ENCODE measurements around the gene GABBR2. TPM values are rescaled to one million over a fixed set of nuclear protein-coding genes. Genes with fewer than 3 reads are reported as not detected.

The GABBR2 gene
- polyA plus RNA-seq, 1 of the 3 experiments (the other 2 are of a cell fraction): not detected

GRCh38 chr9:98306384-98307145 lies 402.2 kb downstream of the GABBR2 start:
- Histone ChIP-seq H3K4me3 (ENCODE audit: low read depth in 2 of 2, low read length in 1 of 2) (no peak overlapping the region), H3K9me3 (no peaks in the 10 kb centered on the region), H3K4me2 (no peak overlapping the region), H2AFZ (ENCODE audit: low read depth) (no peak overlapping the region), H4K20me1 (ENCODE audit: insufficient read depth) (no peaks in the 10 kb centered on the region), H3K79me2 (ENCODE audit: insufficient read depth) (no peaks in the 10 kb centered on the region), H3K9ac (no peak overlapping the region), H3F3A (replicated peaks; ENCODE audit: insufficient read depth) (no peaks in the 10 kb centered on the region), H3K4me1 (ENCODE audit: control insufficient read depth in 1 of 2, insufficient read depth in 2 of 2, low read depth in 1 of 2, low read length in 1 of 2) (peaks cover 0 to 11% of the 10 kb centered on the region in 2 experiments; a peak in 1 of 4 replicates), H3K9me2 (no peaks in the 10 kb centered on the region), H3K36me3 (replicated peaks in 1 of 2; ENCODE audit: control insufficient read depth in 1 of 2, insufficient read depth in 2 of 2, low read length in 1 of 2) (no peaks in the 10 kb centered on the region), H3K27me3 (ENCODE audit: insufficient read depth) (no peaks in the 10 kb centered on the region), H3K27ac (ENCODE audit: low read depth in 2 of 2, low read length in 1 of 2) (no peak overlapping the region)
- WGBS (ENCODE audit: low lambda C conversion rate): 28% methylated on average over 7 of the region's 7 CpGs
- ChIA-PET CTCF (interaction anchor here (0.9 to 2.9 kb wide), 4 partner anchors 8 to 469 kb away, joined by 3 to 25 read pairs (median 4); no protein-coding TSS in a partner anchor), POLR2A (no interaction called here)
- DNase-seq: peak; percentile 51
- peak; percentile 64 for TF ChIP-seq GATA2 (CRISPR knock-in tag; IDR thresholded peaks at IDR 0.05)
- no peak for TF ChIP-seq RFX5 (IDR thresholded peaks at IDR 0.05; ENCODE audit: low read length)
- TF ChIP-seq EP300 (IDR thresholded peaks at IDR 0.05; ENCODE audit: borderline replicate concordance in 1 of 2, low read depth in 1 of 2, low read length in 1 of 2): peak in 1 of 2 experiments; percentile 44; a peak in 1 of 4 replicates

- WGBS (ENCODE audit: low lambda C conversion rate): 82% methylated on average over 3 of the region's 4 CpGs
- Histone ChIP-seq H3K27ac (ENCODE audit: low read depth in 2 of 2, low read length in 1 of 2) (no peak overlapping the region), H3F3A (replicated peaks; ENCODE audit: insufficient read depth) (no peaks in the 10 kb centered on the region), H3K4me1 (ENCODE audit: control insufficient read depth in 1 of 2, insufficient read depth in 2 of 2, low read depth in 1 of 2, low read length in 1 of 2) (peaks cover 0 to 11% of the 10 kb centered on the region in 2 experiments; a peak in 1 of 4 replicates), H2AFZ (ENCODE audit: low read depth) (no peak overlapping the region), H3K79me2 (ENCODE audit: insufficient read depth) (no peaks in the 10 kb centered on the region), H3K4me2 (no peak overlapping the region), H3K9ac (no peak overlapping the region), H3K9me3 (no peaks in the 10 kb centered on the region), H3K27me3 (ENCODE audit: insufficient read depth) (no peaks in the 10 kb centered on the region), H3K4me3 (ENCODE audit: low read depth in 2 of 2, low read length in 1 of 2) (no peak overlapping the region), H3K36me3 (replicated peaks in 1 of 2; ENCODE audit: control insufficient read depth in 1 of 2, insufficient read depth in 2 of 2, low read length in 1 of 2) (no peaks in the 10 kb centered on the region), H4K20me1 (ENCODE audit: insufficient read depth) (no peaks in the 10 kb centered on the region), H3K9me2 (no peaks in the 10 kb centered on the region)
- ChIA-PET POLR2A (no interaction called here), CTCF (interaction anchor here (0.9 to 2.1 kb wide), 3 partner anchors 11 to 470 kb away, joined by 3 to 15 read pairs (median 4); no protein-coding TSS in a partner anchor)
- DNase-seq: no peak
- TF ChIP-seq EZH2phosphoT487 (IDR thresholded peaks at IDR 0.05; ENCODE audit: borderline replicate concordance, low read depth): no peak
- no peak for TF ChIP-seq REST (IDR thresholded peaks at IDR 0.05; ENCODE audit: low read depth, low read length)
- TF ChIP-seq FOXJ3 (CRISPR knock-in tag; IDR thresholded peaks at IDR 0.05): no peak
- no peak for TF ChIP-seq ZBTB33 (IDR thresholded peaks at IDR 0.05; ENCODE audit: borderline replicate concordance, low read depth)
- TF ChIP-seq SMC3 (IDR thresholded peaks at IDR 0.05; ENCODE audit: low read depth, low read length): no peak
- TF ChIP-seq USF2 (IDR thresholded peaks at IDR 0.05; ENCODE audit: borderline replicate concordance, low read depth, low read length): no peak
- no peak for TF ChIP-seq MAX (IDR thresholded peaks at IDR 0.05; ENCODE audit: low read depth)
- no peak for TF ChIP-seq NRF1 (IDR thresholded peaks at IDR 0.05; ENCODE audit: low read depth, low read length)
- no peak for TF ChIP-seq SIN3A (IDR thresholded peaks at IDR 0.05; ENCODE audit: borderline replicate concordance, low read depth, low read length)
- TF ChIP-seq PBX3 (IDR thresholded peaks at IDR 0.05): no peak
- no peak for TF ChIP-seq USF1 (IDR thresholded peaks at IDR 0.05; ENCODE audit: borderline replicate concordance, low read depth)
- no peak for TF ChIP-seq EP300 (IDR thresholded peaks at IDR 0.05; ENCODE audit: borderline replicate concordance in 1 of 2, low read depth in 1 of 2, low read length in 1 of 2)
- no peak for TF ChIP-seq GATA2 (CRISPR knock-in tag; IDR thresholded peaks at IDR 0.05)
- TF ChIP-seq RAD21 (IDR thresholded peaks at IDR 0.05; ENCODE audit: low read length): no peak
Observed at GRCh38 chr9:98304381-98304780, 404.4 kb downstream of the GABBR2 start.
